ENCODE measurements around the gene USHBP1. TPM values are rescaled to one million over a fixed set of nuclear protein-coding genes. Genes with fewer than 3 reads are reported as not detected.

The USHBP1 gene
- total and polyA plus RNA-seq, 2 experiments from 2014 or later: 4.0 to 5.6 TPM

GRCh38 chr19:17235971-17236777, 28.4 kb downstream of the USHBP1 start:
- Histone ChIP-seq H3K27me3 (ENCODE audit: insufficient read depth) (no peaks in the 10 kb centered on the region), H3K4me3 (peak overlapping the region; percentile 93), H3F3A (replicated peaks; ENCODE audit: low read depth) (peaks cover 38% of the 10 kb centered on the region), H3K79me2 (replicated peaks; ENCODE audit: insufficient read depth) (peaks cover 63% of the 10 kb centered on the region), H3K36me3 (ENCODE audit: insufficient read depth) (peaks cover 6% of the 10 kb centered on the region; the same call in 1 of the 2 replicates), H3K4me1 (ENCODE audit: insufficient read depth) (peaks cover 12% of the 10 kb centered on the region), H3K9me2 (ENCODE audit: insufficient read depth) (no peaks in the 10 kb centered on the region), H3K4me2 (peak overlapping the region; percentile 94), H2AFZ (no peak overlapping the region), H3K27ac (ENCODE audit: low read depth) (peak overlapping the region; percentile 89), H4K20me1 (replicated peaks; ENCODE audit: insufficient read depth) (peaks cover 29% of the 10 kb centered on the region)
- TF ChIP-seq CTCF (conservative IDR thresholded peaks at IDR 0.05; ENCODE audit: low read depth in 2 of 2): no peak
- peak; percentile 48; the same call in 1 of the 2 replicates for TF ChIP-seq POLR2AphosphoS5 (IDR thresholded peaks at IDR 0.05; ENCODE audit: low read depth)
- Mint-ChIP-seq H3K27ac (no peak overlapping the region), H3K4me3 (peak overlapping the region; percentile 85), H3K9me3 (no peaks in the 10 kb centered on the region), H3K27me3 (ENCODE audit: insufficient read depth, low read depth, poor library complexity) (peaks cover 20% of the 10 kb centered on the region), H3K4me1 (peaks cover 23% of the 10 kb centered on the region), H3K36me3 (ENCODE audit: low read depth) (peaks cover 53% of the 10 kb centered on the region)
- DNase-seq (ENCODE audit: low spot score): peak; percentile 78
- ATAC-seq: peak; percentile 17

DNA sequence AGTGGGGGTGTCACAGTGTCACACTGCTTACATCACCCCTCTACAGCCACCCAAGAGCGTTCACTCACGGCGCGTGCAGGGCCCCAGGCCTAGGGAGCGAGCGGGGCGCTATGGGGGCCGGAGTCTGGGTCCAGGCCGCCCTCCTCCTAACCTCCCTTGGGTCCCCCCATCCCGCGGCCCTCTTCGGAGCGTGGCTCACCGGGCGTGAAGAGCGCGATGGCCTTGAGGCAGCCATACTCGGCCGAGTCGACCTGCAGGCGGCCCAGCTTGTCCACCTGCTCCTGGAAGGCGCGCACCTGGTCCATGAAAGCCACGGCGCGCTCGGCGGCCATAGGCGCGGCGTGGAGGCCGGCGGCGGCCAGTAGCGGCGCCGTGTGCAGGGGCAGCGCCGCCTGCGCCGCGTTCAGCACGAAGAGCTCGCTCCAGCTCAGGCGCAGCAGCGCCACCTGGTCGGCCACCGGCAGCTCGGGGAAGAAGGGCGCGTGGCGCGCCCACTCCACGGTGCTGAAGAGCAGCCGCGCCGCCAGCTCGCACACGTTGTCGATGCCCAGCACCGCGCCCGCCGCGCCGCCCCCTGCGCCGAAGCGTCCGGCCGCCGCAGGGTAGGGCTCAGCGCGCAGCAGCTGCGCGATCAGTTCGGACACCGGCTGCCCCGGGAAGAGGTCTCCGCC, 29.1 kb downstream of the USHBP1 start:
- Histone ChIP-seq H3K4me2 (peak overlapping the region; percentile 94), H3K27ac (ENCODE audit: low read depth) (peak overlapping the region; percentile 83; the same call in 1 of the 2 replicates), H3K36me3 (ENCODE audit: insufficient read depth) (peaks cover 6% of the 10 kb centered on the region; the same call in 1 of the 2 replicates), H3K79me2 (replicated peaks; ENCODE audit: insufficient read depth) (peaks cover 58% of the 10 kb centered on the region), H3F3A (replicated peaks; ENCODE audit: low read depth) (peaks cover 45% of the 10 kb centered on the region), H3K9me2 (ENCODE audit: insufficient read depth) (no peaks in the 10 kb centered on the region), H2AFZ (no peak overlapping the region), H3K4me3 (peak overlapping the region; percentile 93), H3K4me1 (ENCODE audit: insufficient read depth) (peaks cover 12% of the 10 kb centered on the region), H4K20me1 (replicated peaks; ENCODE audit: insufficient read depth) (peaks cover 29% of the 10 kb centered on the region), H3K27me3 (ENCODE audit: insufficient read depth) (no peaks in the 10 kb centered on the region)
- H3K27ac Mint-ChIP-seq: 0 out of 2 replicates have a peak overlapping the region, but pooled peaks have one; percentile 40
- ATAC-seq (peak; percentile 65), DNase-seq (ENCODE audit: low spot score) (peak; percentile 65)
- peaks cover 55% of the 10 kb centered on the region for H3K36me3 Mint-ChIP-seq (ENCODE audit: low read depth)
- H3K4me3 Mint-ChIP-seq: peak overlapping the region; percentile 85
- H3K9me3 Mint-ChIP-seq: no peaks in the 10 kb centered on the region
- peaks cover 18% of the 10 kb centered on the region for H3K4me1 Mint-ChIP-seq
- H3K27me3 Mint-ChIP-seq (ENCODE audit: insufficient read depth, low read depth, poor library complexity): peaks cover 18% of the 10 kb centered on the region
- TF ChIP-seq NANOG (IDR thresholded peaks at IDR 0.05; ENCODE audit: borderline replicate concordance) (no peak), EZH2phosphoT487 (IDR thresholded peaks at IDR 0.05; ENCODE audit: unreplicated experiment) (no peak), JUNB (IDR thresholded peaks at IDR 0.05; ENCODE audit: unreplicated experiment) (no peak), CTCF (conservative IDR thresholded peaks at IDR 0.05; ENCODE audit: low read depth in 2 of 2) (peak in 1 of 2 experiments; percentile 40; a peak in 3 of 4 replicates), POLR2AphosphoS5 (IDR thresholded peaks at IDR 0.05; ENCODE audit: low read depth) (peak; percentile 33; the same call in 1 of the 2 replicates), CREB1 (CRISPR knock-in tag; IDR thresholded peaks at IDR 0.05; ENCODE audit: low read depth) (no peak), EZH2 (IDR thresholded peaks at IDR 0.05; ENCODE audit: low read depth, unreplicated experiment) (no peak)
- TF ChIP-seq, protein P1, sequence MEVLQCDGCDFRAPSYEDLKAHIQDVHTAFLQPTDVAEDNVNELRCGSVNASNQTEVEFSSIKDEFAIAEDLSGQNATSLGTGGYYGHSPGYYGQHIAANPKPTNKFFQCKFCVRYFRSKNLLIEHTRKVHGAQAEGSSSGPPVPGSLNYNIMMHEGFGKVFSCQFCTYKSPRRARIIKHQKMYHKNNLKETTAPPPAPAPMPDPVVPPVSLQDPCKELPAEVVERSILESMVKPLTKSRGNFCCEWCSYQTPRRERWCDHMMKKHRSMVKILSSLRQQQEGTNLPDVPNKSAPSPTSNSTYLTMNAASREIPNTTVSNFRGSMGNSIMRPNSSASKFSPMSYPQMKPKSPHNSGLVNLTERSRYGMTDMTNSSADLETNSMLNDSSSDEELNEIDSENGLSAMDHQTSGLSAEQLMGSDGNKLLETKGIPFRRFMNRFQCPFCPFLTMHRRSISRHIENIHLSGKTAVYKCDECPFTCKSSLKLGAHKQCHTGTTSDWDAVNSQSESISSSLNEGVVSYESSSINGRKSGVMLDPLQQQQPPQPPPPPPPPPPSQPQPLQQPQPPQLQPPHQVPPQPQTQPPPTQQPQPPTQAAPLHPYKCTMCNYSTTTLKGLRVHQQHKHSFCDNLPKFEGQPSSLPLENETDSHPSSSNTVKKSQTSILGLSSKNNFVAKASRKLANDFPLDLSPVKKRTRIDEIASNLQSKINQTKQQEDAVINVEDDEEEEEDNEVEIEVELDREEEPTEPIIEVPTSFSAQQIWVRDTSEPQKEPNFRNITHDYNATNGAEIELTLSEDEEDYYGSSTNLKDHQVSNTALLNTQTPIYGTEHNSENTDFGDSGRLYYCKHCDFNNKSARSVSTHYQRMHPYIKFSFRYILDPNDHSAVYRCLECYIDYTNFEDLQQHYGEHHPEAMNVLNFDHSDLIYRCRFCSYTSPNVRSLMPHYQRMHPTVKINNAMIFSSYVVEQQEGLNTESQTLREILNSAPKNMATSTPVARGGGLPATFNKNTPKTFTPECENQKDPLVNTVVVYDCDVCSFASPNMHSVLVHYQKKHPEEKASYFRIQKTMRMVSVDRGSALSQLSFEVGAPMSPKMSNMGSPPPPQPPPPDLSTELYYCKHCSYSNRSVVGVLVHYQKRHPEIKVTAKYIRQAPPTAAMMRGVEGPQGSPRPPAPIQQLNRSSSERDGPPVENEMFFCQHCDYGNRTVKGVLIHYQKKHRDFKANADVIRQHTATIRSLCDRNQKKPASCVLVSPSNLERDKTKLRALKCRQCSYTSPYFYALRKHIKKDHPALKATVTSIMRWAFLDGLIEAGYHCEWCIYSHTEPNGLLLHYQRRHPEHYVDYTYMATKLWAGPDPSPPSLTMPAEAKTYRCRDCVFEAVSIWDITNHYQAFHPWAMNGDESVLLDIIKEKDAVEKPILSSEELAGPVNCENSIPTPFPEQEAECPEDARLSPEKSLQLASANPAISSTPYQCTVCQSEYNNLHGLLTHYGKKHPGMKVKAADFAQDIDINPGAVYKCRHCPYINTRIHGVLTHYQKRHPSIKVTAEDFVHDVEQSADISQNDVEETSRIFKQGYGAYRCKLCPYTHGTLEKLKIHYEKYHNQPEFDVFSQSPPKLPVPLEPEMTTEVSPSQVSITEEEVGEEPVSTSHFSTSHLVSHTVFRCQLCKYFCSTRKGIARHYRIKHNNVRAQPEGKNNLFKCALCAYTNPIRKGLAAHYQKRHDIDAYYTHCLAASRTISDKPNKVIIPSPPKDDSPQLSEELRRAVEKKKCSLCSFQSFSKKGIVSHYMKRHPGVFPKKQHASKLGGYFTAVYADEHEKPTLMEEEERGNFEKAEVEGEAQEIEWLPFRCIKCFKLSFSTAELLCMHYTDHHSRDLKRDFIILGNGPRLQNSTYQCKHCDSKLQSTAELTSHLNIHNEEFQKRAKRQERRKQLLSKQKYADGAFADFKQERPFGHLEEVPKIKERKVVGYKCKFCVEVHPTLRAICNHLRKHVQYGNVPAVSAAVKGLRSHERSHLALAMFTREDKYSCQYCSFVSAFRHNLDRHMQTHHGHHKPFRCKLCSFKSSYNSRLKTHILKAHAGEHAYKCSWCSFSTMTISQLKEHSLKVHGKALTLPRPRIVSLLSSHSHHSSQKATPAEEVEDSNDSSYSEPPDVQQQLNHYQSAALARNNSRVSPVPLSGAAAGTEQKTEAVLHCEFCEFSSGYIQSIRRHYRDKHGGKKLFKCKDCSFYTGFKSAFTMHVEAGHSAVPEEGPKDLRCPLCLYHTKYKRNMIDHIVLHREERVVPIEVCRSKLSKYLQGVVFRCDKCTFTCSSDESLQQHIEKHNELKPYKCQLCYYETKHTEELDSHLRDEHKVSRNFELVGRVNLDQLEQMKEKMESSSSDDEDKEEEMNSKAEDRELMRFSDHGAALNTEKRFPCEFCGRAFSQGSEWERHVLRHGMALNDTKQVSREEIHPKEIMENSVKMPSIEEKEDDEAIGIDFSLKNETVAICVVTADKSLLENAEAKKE (CRISPR knock-in tag; IDR thresholded peaks at IDR 0.05): no peak

Data from GM23338 (cell line).